A549 (cell line): ENCODE results near the gene TTC34. TPM values are rescaled to one million over a fixed set of nuclear protein-coding genes. Genes with fewer than 3 reads are reported as not detected.

Experiments
- ATAC-seq, 2 experiments: fragments of 200-7000 bp in 1 of 2; fragments of >200 bp in 1 of 2; cut with Nextera tagmentation in 1 of 2; cut with Tn5 transposase in 1 of 2; 3 replicates each; pipeline versions ENCODE4 v1.8.0 to v1.9.1; 2018 to 2020; ENCODE audit warnings: mild to moderate bottlenecking in 1 of 2, moderate library complexity in 1 of 2
- CTCF ChIA-PET: fragments of 300-600 bp; sonication (Branson Sonifier 250); formaldehyde crosslinking; extraction: SDS; loops from one replicate; lab custom pipeline; 2021; ENCODE audit warnings: antibody characterized with exemption, inconsistent platforms; lab: Yijun Ruan, JAX
- POLR2A ChIA-PET: fragments of 350-600 bp; formaldehyde crosslinking; extraction: SDS; loops from one replicate; lab custom pipeline; 2021; ENCODE audit warnings: antibody characterized with exemption, inconsistent platforms; lab: Yijun Ruan, JAX
- DNase-seq, 2 experiments: peaks; one replicate each; pipeline versions ENCODE4 v3.0.0 to v3.0.0-alpha.2; 2011 to 2016; ENCODE audit warnings: low read depth in 1 of 2, low spot score in 1 of 2
- FAIRE-seq: peaks from 2 replicates; lab custom pipeline; 2011; peaks lifted over from hg19 to GRCh38; lab: Jason Lieb, UNC
- H3K27ac ChIP-seq, 2 experiments: fragments of >200 bp; sonication (Bioruptor Twin); formaldehyde crosslinking; 3 replicates each; pipeline ENCODE4 v1.5.1; 2016 to 2017
- H3K4me1 ChIP-seq: fragments of >200 bp; sonication (Bioruptor Twin); formaldehyde crosslinking; 3 replicates; pipeline ENCODE4 v1.6.1; 2016
- H3K4me2 ChIP-seq: fragments of >200 bp; sonication (Bioruptor Twin); formaldehyde crosslinking; 3 replicates; pipeline ENCODE4 v1.6.1; 2016
- H3K4me3 ChIP-seq: fragments of >200 bp; sonication (Bioruptor Twin); formaldehyde crosslinking; 3 replicates; pipeline ENCODE4 v1.5.1; 2016
- H3K9me3 ChIP-seq: fragments of >200 bp; sonication (Bioruptor Twin); formaldehyde crosslinking; 3 replicates; pipeline ENCODE4 v1.6.1; 2016
- CBX2 ChIP-seq: fragments of 200-600 bp; sonication (generic); IDR thresholded peaks from 2 replicates; pipeline ENCODE4 v1.6.1; 2016; ENCODE audit warnings: low read depth, mild to moderate bottlenecking, borderline replicate concordance
- CEBPB ChIP-seq, 2 experiments: fragments of >200 bp in 1 of 2; sonication (Bioruptor Twin) in 1 of 2; formaldehyde crosslinking in 1 of 2; IDR thresholded peaks; 2 replicates each; pipeline ENCODE4 v1.6.1; 2012 to 2016
- ELK1 ChIP-seq: fragments of 150-350 bp; IDR thresholded peaks from 2 replicates; pipeline ENCODE4 v1.6.1; 2014; ENCODE audit warnings: low read depth, mild to moderate bottlenecking, low read length
- FOSB ChIP-seq: fragments of 250-450 bp; sonication (Bioruptor Pico); IDR thresholded peaks from 2 replicates; pipeline ENCODE4 v1.5.0; 2020; ENCODE audit warnings: mild to moderate bottlenecking, moderate library complexity
- FOSL2 ChIP-seq, 2 experiments: fragments of 450-650 bp in 1 of 2; fragments of >200 bp in 1 of 2; sonication (Bioruptor Twin) in 1 of 2; formaldehyde crosslinking; IDR thresholded peaks; 2 replicates each; pipeline versions ENCODE4 v1.5.0 to v1.6.1; 2016 to 2020; ENCODE audit warnings: mild to moderate bottlenecking in 1 of 2, moderate library complexity in 1 of 2
- FOXS1 ChIP-seq: fragments of 250-450 bp; sonication (Bioruptor Pico); IDR thresholded peaks from 2 replicates; pipeline ENCODE4 v1.5.0; 2020; ENCODE audit warnings: mild to moderate bottlenecking, moderate library complexity
- HES2 ChIP-seq: fragments of >200 bp; sonication (Bioruptor Twin); formaldehyde crosslinking; IDR thresholded peaks from 2 replicates; pipeline ENCODE4 v1.6.1; 2016
- HEYL ChIP-seq: fragments of 250-450 bp; sonication (Bioruptor Pico); IDR thresholded peaks from 2 replicates; pipeline ENCODE4 v1.8.0; 2021; ENCODE audit warnings: mild to moderate bottlenecking, moderate library complexity
- HMGXB4 ChIP-seq: fragments of 250-450 bp; sonication (Bioruptor Pico); IDR thresholded peaks from 2 replicates; pipeline ENCODE4 v1.5.0; 2021; ENCODE audit warnings: mild to moderate bottlenecking, moderate library complexity, borderline replicate concordance
- JUN ChIP-seq, 2 experiments: fragments of >200 bp; sonication (Bioruptor Twin); formaldehyde crosslinking; IDR thresholded peaks; 2 replicates in 1 of 2; 3 replicates in 1 of 2; pipeline ENCODE4 v1.6.1; 2016 to 2017
- KDM1A ChIP-seq: fragments of 200-600 bp; sonication (generic); IDR thresholded peaks from 2 replicates; pipeline ENCODE4 v1.6.1; 2016; ENCODE audit warnings: low read depth, mild to moderate bottlenecking
- MAFK ChIP-seq: fragments of 450-650 bp; IDR thresholded peaks from 2 replicates; pipeline ENCODE4 v1.6.1; 2014; ENCODE audit not compliant: partially characterized antibody
- MAX ChIP-seq: IDR thresholded peaks from 2 replicates; pipeline ENCODE4 v1.6.1; 2012
- MYC ChIP-seq: IDR thresholded peaks from 2 replicates; pipeline ENCODE4 v1.6.1; 2012; ENCODE audit warnings: mild to moderate bottlenecking, inconsistent platforms, low read length, improper control_type of control experiment, borderline replicate concordance
- NR3C1 ChIP-seq: fragments of >200 bp; sonication (Bioruptor Twin); formaldehyde crosslinking; IDR thresholded peaks from 3 replicates; pipeline ENCODE4 v1.6.1; 2017
- PBX3 ChIP-seq: IDR thresholded peaks from 2 replicates; pipeline ENCODE4 v1.6.1; 2012
- POLR2AphosphoS2 ChIP-seq: conservative IDR thresholded peaks from 2 replicates; pipeline ENCODE4 v1.6.1; 2012; ENCODE audit warnings: low read length, improper control_type of control experiment, inconsistent platforms
- RAD21 ChIP-seq, 2 experiments: fragments of >200 bp in 1 of 2; sonication (Bioruptor Twin) in 1 of 2; formaldehyde crosslinking in 1 of 2; IDR thresholded peaks in 1 of 2; conservative IDR thresholded peaks in 1 of 2; 2 replicates in 1 of 2; 3 replicates in 1 of 2; pipeline ENCODE4 v1.6.1; 2012 to 2018; ENCODE audit warnings: inconsistent platforms in 1 of 2
- RARB ChIP-seq: fragments of 250-450 bp; sonication (Bioruptor Pico); IDR thresholded peaks from 2 replicates; pipeline ENCODE4 v1.8.0; 2021; ENCODE audit warnings: mild to moderate bottlenecking, moderate library complexity
- RNF2 ChIP-seq: fragments of 200-600 bp; sonication (generic); IDR thresholded peaks from 2 replicates; pipeline ENCODE4 v1.6.1; 2016; ENCODE audit warnings: low read depth, mild to moderate bottlenecking, antibody characterized with exemption, moderate library complexity, borderline replicate concordance
- SREBF2 ChIP-seq: fragments of 450-650 bp; IDR thresholded peaks from 2 replicates; pipeline ENCODE4 v1.6.1; 2014; ENCODE audit warnings: mild to moderate bottlenecking, moderate library complexity
- TP53 ChIP-seq: fragments of 250-450 bp; sonication (Bioruptor Pico); IDR thresholded peaks from 2 replicates; pipeline ENCODE4 v1.5.0; 2021; ENCODE audit warnings: mild to moderate bottlenecking, moderate library complexity
- USF2 ChIP-seq: fragments of 450-650 bp; IDR thresholded peaks from 2 replicates; pipeline ENCODE4 v1.6.1; 2014; ENCODE audit warnings: antibody characterized with exemption
- ZFP36 ChIP-seq: fragments of 450-650 bp; IDR thresholded peaks from 2 replicates; pipeline ENCODE4 v1.6.1; 2014; ENCODE audit warnings: borderline replicate concordance; ENCODE audit not compliant: partially characterized antibody
- ZSCAN20 ChIP-seq: fragments of 250-450 bp; sonication (Bioruptor Pico); IDR thresholded peaks from 2 replicates; pipeline ENCODE4 v1.8.0; 2022; ENCODE audit warnings: mild to moderate bottlenecking, moderate library complexity
- WGBS: methylation state at CpG from one replicate; pipeline ENCODE4 v1.1.6; 2017; ENCODE audit errors: missing lambda C conversion rate; 5-methylcytosine and 5-hydroxymethylcytosine counted together
- polyA plus RNA-seq, 4 experiments: library from polyadenylated mRNA; depleted of rRNA in 3 of 4; stranded (reverse); fragments of >200 nt; fragmentation: RNase III in 1 of 4; extraction: RNeasy Plus Mini Kit Qiagen cat#74134 plus additional on column Dnase treatment in 1 of 4; gene quantifications; 2 replicates in 3 of 4; 3 replicates in 1 of 4; pipeline ENCODE4 v1.2.3, GENCODE V29; 2011 to 2017

TTC34 gene
- polyA plus RNA-seq, 2 of the 4 experiments (the other 2 are of a cell fraction), result 0.04 to 0.05 TPM

- ChIA-PET POLR2A (no interaction called here), CTCF (no interaction called here)
- Histone ChIP-seq H3K4me1 (no peaks in the 10 kb centered on the region), H3K4me3 (no peak overlapping the region), H3K9me3 (peaks cover 5% of the 10 kb centered on the region; the same call in 2 of the 3 replicates), H3K27ac (no peak overlapping the region), H3K4me2 (no peak overlapping the region)
- no peak for TF ChIP-seq TP53 (CRISPR knock-in tag)
- TF ChIP-seq NR3C1, result no peak
- no peak for TF ChIP-seq CBX2
- TF ChIP-seq MAX, result no peak
- TF ChIP-seq USF2, result no peak
- no peak for TF ChIP-seq RNF2
- TF ChIP-seq RARB (CRISPR knock-in tag), result no peak
- no peak for TF ChIP-seq MYC
- no peak for TF ChIP-seq HES2
- no peak for TF ChIP-seq ZSCAN20 (CRISPR knock-in tag)
- no peak for TF ChIP-seq JUN (IDR thresholded peaks at IDR 0.05)
- no peak for TF ChIP-seq MAFK
- DNase-seq (no peak), FAIRE-seq (no peak), ATAC-seq (no peak)
- WGBS, result 30% methylated on average over 2 of the region's 8 CpGs
Observed at GRCh38 chr1:2633936-2634491, 167.5 kb downstream of the TTC34 start.

- no peak for ATAC-seq
- 80% methylated on average over 5 of the region's 12 CpGs for WGBS
- Histone ChIP-seq H3K9me3 (peaks cover 5% of the 10 kb centered on the region; the same call in 2 of the 3 replicates), H3K4me1 (no peaks in the 10 kb centered on the region), H3K4me2 (no peak overlapping the region), H3K27ac (no peak overlapping the region), H3K4me3 (no peak overlapping the region)
- ChIA-PET CTCF (no interaction called here), POLR2A (no interaction called here)
- no peak for FAIRE-seq
- TF ChIP-seq MAX (no peak), CEBPB (IDR thresholded peaks at IDR 0.05) (no peak), HMGXB4 (no peak), POLR2AphosphoS2 (no peak), SREBF2 (no peak), ELK1 (no peak), ZFP36 (no peak), KDM1A (no peak), PBX3 (no peak), FOXS1 (CRISPR knock-in tag) (no peak), CBX2 (no peak), FOSB (CRISPR knock-in tag) (no peak), HEYL (no peak), FOSL2 (IDR thresholded peaks at IDR 0.05) (no peak), FOSL2 (CRISPR knock-in tag; IDR thresholded peaks at IDR 0.05) (no peak), MAFK (no peak), ZSCAN20 (CRISPR knock-in tag) (no peak), RAD21 (conservative IDR thresholded peaks at IDR 0.05 in 1 of 2, IDR thresholded peaks at IDR 0.05 in 1 of 2) (no peak)
- no peak for DNase-seq
Observed at GRCh38 chr1:2633366-2633935, 168.0 kb downstream of the TTC34 start.
